Neuronal stem cell (in vitro differentiated cells): ENCODE results near the gene MAP3K20.

Source experiments
- DNase-seq: peaks from one replicate; pipeline ENCODE4 v3.0.0-alpha.2; 2013; ENCODE audit warnings: low spot score
- H2AFZ ChIP-seq: one replicate; pipeline ENCODE4 v1.6.1; 2013; ENCODE audit warnings: mild to moderate bottlenecking, low read length, inconsistent platforms
- H2AK5ac ChIP-seq: 2 replicates; pipeline ENCODE4 v1.6.1; 2013; ENCODE audit warnings: low read depth, mild to moderate bottlenecking, inconsistent platforms, low read length, moderate library complexity, mixed read lengths
- H2BK120ac ChIP-seq: 2 replicates; pipeline ENCODE4 v1.6.1; 2013; ENCODE audit warnings: low read depth, mild to moderate bottlenecking, inconsistent platforms, low read length, moderate library complexity, mixed read lengths
- H2BK12ac ChIP-seq: one replicate; pipeline ENCODE4 v1.6.1; 2013; ENCODE audit warnings: low read length, inconsistent platforms
- H2BK15ac ChIP-seq: 2 replicates; pipeline ENCODE4 v1.6.1; 2013; ENCODE audit warnings: mild to moderate bottlenecking, low read length, inconsistent platforms, mixed read lengths
- H2BK5ac ChIP-seq: one replicate; pipeline ENCODE4 v1.6.1; 2013; ENCODE audit warnings: inconsistent platforms, mild to moderate bottlenecking, low read length, moderate library complexity
- H3K14ac ChIP-seq: one replicate; pipeline ENCODE4 v1.6.1; 2013; ENCODE audit warnings: low read length, inconsistent platforms
- H3K18ac ChIP-seq: 2 replicates; pipeline ENCODE4 v1.6.1; 2013; ENCODE audit warnings: low read length, inconsistent platforms
- H3K23ac ChIP-seq: 2 replicates; pipeline ENCODE4 v1.6.1; 2013; ENCODE audit warnings: low read depth, mild to moderate bottlenecking, mixed read lengths, low read length, inconsistent platforms; ENCODE audit not compliant: poor library complexity
- H3K27ac ChIP-seq: replicated peaks from 3 replicates; pipeline ENCODE4 v1.5.1; 2013; ENCODE audit warnings: low read length, inconsistent platforms
- H3K27me3 ChIP-seq, 3 experiments: 2 replicates each; pipeline ENCODE4 v1.6.1; 2013; ENCODE audit warnings: low read length in 3 of 3, mild to moderate bottlenecking in 2 of 3, inconsistent platforms in 1 of 3, low read depth in 1 of 3, mixed read lengths in 1 of 3, moderate library complexity in 1 of 3; ENCODE audit not compliant: control insufficient read depth in 3 of 3, insufficient read depth in 3 of 3
- H3K36me3 ChIP-seq, 2 donors: replicated peaks in 1 of 2; 2 replicates each; pipeline ENCODE4 v1.6.1; 2013; ENCODE audit warnings: low read length in 2 of 2; ENCODE audit not compliant: control insufficient read depth in 2 of 2, insufficient read depth in 2 of 2
- H3K4ac ChIP-seq: 2 replicates; pipeline ENCODE4 v1.6.1; 2013; ENCODE audit warnings: inconsistent platforms, mild to moderate bottlenecking, low read length, moderate library complexity
- H3K4me1 ChIP-seq, 2 donors: 1 replicate in 1 of 2; 2 replicates in 1 of 2; pipeline ENCODE4 v1.6.1; 2013; ENCODE audit warnings: low read length in 2 of 2, low read depth in 1 of 2; ENCODE audit not compliant: control insufficient read depth in 2 of 2, insufficient read depth in 1 of 2
- H3K4me2 ChIP-seq: one replicate; pipeline ENCODE4 v1.6.1; 2013; ENCODE audit warnings: mild to moderate bottlenecking, low read length, inconsistent platforms; ENCODE audit not compliant: insufficient read depth, poor library complexity, severe bottlenecking
- H3K4me3 ChIP-seq, 2 donors: 2 replicates each; pipeline ENCODE4 v1.5.1; 2013; ENCODE audit warnings: low read length in 2 of 2, mild to moderate bottlenecking in 2 of 2, inconsistent platforms in 1 of 2, moderate library complexity in 1 of 2
- H3K79me1 ChIP-seq: one replicate; pipeline ENCODE4 v1.6.1; 2013; ENCODE audit warnings: low read depth, mild to moderate bottlenecking, inconsistent platforms, low read length, moderate library complexity
- H3K9ac ChIP-seq: one replicate; pipeline ENCODE4 v1.6.1; 2013; ENCODE audit warnings: mild to moderate bottlenecking, low read depth, low read length, inconsistent platforms; ENCODE audit not compliant: poor library complexity
- H3K9me3 ChIP-seq, 2 donors: replicated peaks in 1 of 2; 2 replicates each; pipeline versions ENCODE3 to v1.6.1; 2013; ENCODE audit warnings: low read length in 2 of 2, mild to moderate bottlenecking in 2 of 2, inconsistent platforms in 1 of 2, low read depth in 1 of 2, mixed read lengths in 1 of 2, moderate library complexity in 1 of 2; ENCODE audit not compliant: control insufficient read depth in 2 of 2, insufficient read depth in 1 of 2
- H4K8ac ChIP-seq: one replicate; pipeline ENCODE4 v1.6.1; 2013; ENCODE audit warnings: low read depth, mild to moderate bottlenecking, inconsistent platforms, low read length, moderate library complexity
- H4K91ac ChIP-seq: one replicate; pipeline ENCODE4 v1.6.1; 2013; ENCODE audit warnings: low read length, low read depth, mild to moderate bottlenecking, inconsistent platforms; ENCODE audit not compliant: poor library complexity
- WGBS, 2 donors: extraction: QIAGEN DNeasy Blood & Tissue Kit; methylation state at CpG; one replicate each; pipeline ENCODE4 v1.1.7; 2013; ENCODE audit warnings: missing lambda C conversion rate in 2 of 2, mixed read lengths in 1 of 2; ENCODE audit not compliant: insufficient read length in 2 of 2, insufficient replicate concordance in 1 of 2; ENCODE audit errors: extremely low coverage in 2 of 2; 5-methylcytosine and 5-hydroxymethylcytosine counted together

MAP3K20 gene

GRCh38 chr2:173050684-173051083 lies 25.0 kb upstream of the MAP3K20 start:
- peaks cover 0 to under 1% of the 10 kb centered on the region in 2 donors for H3K4me1 ChIP-seq
- H3K9ac ChIP-seq, result no peak overlapping the region
- no peak overlapping the region for H3K4ac ChIP-seq
- no peak overlapping the region for H3K18ac ChIP-seq
- H3K9me3 ChIP-seq, result peaks cover 0 to 1% of the 10 kb centered on the region in 2 donors
- no peak overlapping the region for H3K27ac ChIP-seq
- no peak overlapping the region for H2BK12ac ChIP-seq
- H3K27me3 ChIP-seq, result no peaks in the 10 kb centered on the region
- H2AK5ac ChIP-seq, result no peak overlapping the region
- no peak overlapping the region for H2AFZ ChIP-seq
- no peak overlapping the region for H3K14ac ChIP-seq
- H4K8ac ChIP-seq, result no peak overlapping the region
- H4K91ac ChIP-seq, result no peak overlapping the region
- WGBS, 2 donors, result no CpG with 5 or more reads among the region's 4 CpGs
- no peaks in the 10 kb centered on the region for H3K79me1 ChIP-seq
- H3K36me3 ChIP-seq, result no peaks in the 10 kb centered on the region
- no peak overlapping the region for H3K23ac ChIP-seq
- H2BK5ac ChIP-seq, result no peak overlapping the region
- no peak overlapping the region for H2BK120ac ChIP-seq
- no peak overlapping the region for H3K4me2 ChIP-seq
- H2BK15ac ChIP-seq, result no peak overlapping the region
- H3K4me3 ChIP-seq, result no peak overlapping the region
- DNase-seq, result no peak

GRCh38 chr2:173051463-173052215 lies 24.0 kb upstream of the MAP3K20 start:
- Histone ChIP-seq H3K4me3 (no peak overlapping the region), H3K27me3 (no peaks in the 10 kb centered on the region), H3K9ac (no peak overlapping the region), H3K36me3 (no peaks in the 10 kb centered on the region), H3K79me1 (no peaks in the 10 kb centered on the region), H4K91ac (no peak overlapping the region), H4K8ac (no peak overlapping the region), H2AK5ac (no peak overlapping the region), H3K4me1 (peaks cover 0 to 1% of the 10 kb centered on the region in 2 donors), H2BK120ac (no peak overlapping the region), H3K9me3 (peaks cover 0 to 1% of the 10 kb centered on the region in 2 donors), H3K27ac (no peak overlapping the region), H3K4me2 (no peak overlapping the region), H3K14ac (no peak overlapping the region), H3K4ac (no peak overlapping the region), H2BK15ac (no peak overlapping the region), H3K18ac (no peak overlapping the region), H2AFZ (no peak overlapping the region), H2BK5ac (no peak overlapping the region), H2BK12ac (no peak overlapping the region), H3K23ac (no peak overlapping the region)
- no peak for DNase-seq
- no CpG with 5 or more reads among the region's 7 CpGs for WGBS, 2 donors

DNA sequence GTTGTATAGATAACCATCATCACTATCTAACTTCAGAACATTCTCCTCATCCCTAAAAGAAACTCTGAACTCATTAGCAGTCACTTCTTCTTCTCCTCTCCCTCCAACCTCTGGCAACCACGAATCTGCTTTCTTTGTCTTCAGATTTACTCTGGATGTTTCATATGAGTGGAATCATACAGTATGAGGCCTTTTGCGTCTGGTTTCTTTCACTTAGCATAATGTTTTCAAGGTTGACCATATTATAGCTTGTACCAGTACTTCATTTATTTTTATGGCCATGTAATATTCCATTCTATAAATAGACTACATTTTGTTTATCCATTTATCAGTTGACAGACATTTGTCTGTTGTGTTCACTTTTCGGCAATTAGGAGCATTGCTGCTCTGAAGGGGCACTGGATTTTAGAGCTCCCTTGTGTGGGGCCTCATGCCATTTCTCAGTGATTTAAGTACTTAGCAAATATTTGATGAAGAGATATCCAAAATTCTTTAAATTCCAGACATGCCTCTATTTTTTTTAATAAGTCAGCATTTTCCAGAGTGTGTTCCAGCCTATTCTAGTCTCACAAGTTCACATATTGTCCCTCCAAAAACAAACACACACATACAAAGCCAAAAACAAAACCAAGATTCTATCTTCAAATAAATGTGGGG lies 22.5 kb upstream of the MAP3K20 start:
- no peak overlapping the region for H2BK12ac ChIP-seq
- no peak overlapping the region for H3K4ac ChIP-seq
- no peak overlapping the region for H3K4me3 ChIP-seq
- no peak overlapping the region for H4K8ac ChIP-seq
- no peak overlapping the region for H2BK5ac ChIP-seq
- no peak overlapping the region for H2AK5ac ChIP-seq
- no peak for DNase-seq
- WGBS, 2 donors, result no CpG with 5 or more reads among the region's 3 CpGs
- no peak overlapping the region for H3K9ac ChIP-seq
- no peak overlapping the region for H3K27ac ChIP-seq
- H3K36me3 ChIP-seq, result no peaks in the 10 kb centered on the region
- no peak overlapping the region for H4K91ac ChIP-seq
- no peak overlapping the region for H3K4me2 ChIP-seq
- H3K4me1 ChIP-seq, result peaks cover 0 to 4% of the 10 kb centered on the region in 2 donors
- H3K27me3 ChIP-seq, result no peaks in the 10 kb centered on the region
- no peaks in the 10 kb centered on the region for H3K79me1 ChIP-seq
- H3K9me3 ChIP-seq, result peaks cover 1 to 2% of the 10 kb centered on the region in 2 donors
- no peak overlapping the region for H2AFZ ChIP-seq
- H3K18ac ChIP-seq, result no peak overlapping the region
- H3K23ac ChIP-seq, result no peak overlapping the region
- no peak overlapping the region for H2BK120ac ChIP-seq
- H2BK15ac ChIP-seq, result no peak overlapping the region
- H3K14ac ChIP-seq, result no peak overlapping the region

DNA sequence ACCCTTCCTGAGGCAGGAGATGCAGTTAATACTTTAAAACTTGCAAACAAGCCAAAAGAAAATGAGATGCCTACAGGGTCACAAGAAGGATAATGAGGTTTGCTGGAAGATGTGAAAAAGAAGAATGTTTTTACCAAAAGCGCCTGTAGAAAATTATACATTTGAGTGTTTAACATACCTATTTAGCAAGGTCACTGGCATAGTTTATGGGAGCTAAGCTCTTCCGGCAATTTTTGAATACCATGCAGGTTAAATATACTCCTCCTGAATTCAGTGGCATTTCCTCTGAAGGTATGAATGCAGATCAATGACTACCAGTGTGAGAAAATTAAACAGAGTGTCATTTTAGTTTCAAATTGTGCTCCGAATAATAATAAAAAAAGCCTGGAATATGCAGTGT lies 21.2 kb upstream of the MAP3K20 start:
- WGBS, 2 donors, result no CpG with 5 or more reads among the region's 3 CpGs
- Histone ChIP-seq H3K23ac (no peak overlapping the region), H3K4me3 (no peak overlapping the region), H3K27me3 (no peaks in the 10 kb centered on the region), H3K9me3 (peaks cover 4 to 5% of the 10 kb centered on the region in 2 donors), H2BK15ac (no peak overlapping the region), H2AFZ (no peak overlapping the region), H3K18ac (no peak overlapping the region), H3K27ac (no peak overlapping the region), H2BK5ac (no peak overlapping the region), H2AK5ac (no peak overlapping the region), H3K14ac (no peak overlapping the region), H3K79me1 (no peaks in the 10 kb centered on the region), H4K8ac (no peak overlapping the region), H3K4me1 (peaks cover 0 to 4% of the 10 kb centered on the region in 2 donors), H3K36me3 (no peaks in the 10 kb centered on the region), H3K4ac (no peak overlapping the region), H3K4me2 (no peak overlapping the region), H2BK12ac (no peak overlapping the region), H2BK120ac (no peak overlapping the region), H4K91ac (no peak overlapping the region), H3K9ac (no peak overlapping the region)
- DNase-seq, result no peak
